Activated naive CD8-positive, alpha-beta T cell (primary cell): Measurements from ENCODE around the gene DUS1L.

Source experiments
- H3K27ac Mint-ChIP-seq: one replicate; pipeline ENCODE4 v1.8.0; 2021; ENCODE audit warnings: mixed read lengths
- H3K27me3 Mint-ChIP-seq: one replicate; pipeline ENCODE4 v1.8.0; 2021; ENCODE audit warnings: mixed read lengths
- H3K36me3 Mint-ChIP-seq: one replicate; pipeline ENCODE4 v1.8.0; 2021; ENCODE audit warnings: mixed read lengths
- H3K4me1 Mint-ChIP-seq: one replicate; pipeline ENCODE4 v1.8.0; 2021; ENCODE audit warnings: low read depth, mixed read lengths
- H3K4me3 Mint-ChIP-seq: one replicate; pipeline ENCODE4 v1.8.0; 2021; ENCODE audit warnings: mild to moderate bottlenecking, mixed read lengths
- H3K9me3 Mint-ChIP-seq: one replicate; pipeline ENCODE4 v1.8.0; 2021; ENCODE audit warnings: low read depth, mixed read lengths

The DUS1L gene

DNA sequence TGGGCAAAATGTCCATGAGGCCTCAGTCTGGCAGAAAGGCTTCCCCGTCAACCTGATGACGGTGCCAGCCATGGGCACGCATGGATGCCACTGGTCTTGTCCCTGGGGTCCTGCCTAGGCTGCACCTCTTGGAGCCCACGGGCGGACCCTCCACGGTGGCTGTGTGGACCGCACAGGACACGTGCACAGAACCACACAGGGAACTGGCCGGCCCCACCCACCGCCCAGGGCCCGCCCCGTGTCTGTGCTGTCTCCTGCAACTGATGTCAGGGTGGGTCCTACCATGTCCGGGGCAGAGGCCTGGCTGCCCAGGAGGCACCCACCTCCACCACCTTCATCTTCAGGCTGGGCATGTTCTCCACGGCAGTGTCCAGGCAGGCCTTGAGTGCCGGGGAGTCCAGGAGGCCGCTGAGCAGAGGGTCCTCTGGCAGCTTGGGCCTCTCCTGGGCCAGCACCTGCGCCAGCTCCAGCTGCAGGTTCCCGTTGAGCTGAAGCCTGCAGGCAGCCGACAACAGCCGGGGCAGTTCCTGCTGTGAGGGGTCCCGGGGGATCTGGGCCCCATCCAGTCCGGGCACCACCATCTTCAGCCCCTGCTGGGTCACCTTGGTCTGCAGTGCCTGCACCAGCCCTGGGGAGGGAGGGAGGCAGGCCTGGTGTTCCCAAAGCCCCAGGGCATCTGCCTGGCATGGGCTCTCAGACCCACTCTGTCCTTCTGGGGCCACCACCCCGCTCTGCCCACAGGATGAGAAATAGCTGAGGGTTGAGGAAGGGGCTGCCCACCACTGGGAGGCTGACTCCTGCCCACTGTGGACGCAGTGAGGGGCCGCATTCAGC lies 20.5 kb upstream of the DUS1L start:
- H3K36me3 Mint-ChIP-seq: no peaks in the 10 kb centered on the region
- no peak overlapping the region for H3K4me3 Mint-ChIP-seq
- no peaks in the 10 kb centered on the region for H3K27me3 Mint-ChIP-seq
- H3K9me3 Mint-ChIP-seq: no peaks in the 10 kb centered on the region
- H3K27ac Mint-ChIP-seq: no peak overlapping the region
- no peaks in the 10 kb centered on the region for H3K4me1 Mint-ChIP-seq

DNA sequence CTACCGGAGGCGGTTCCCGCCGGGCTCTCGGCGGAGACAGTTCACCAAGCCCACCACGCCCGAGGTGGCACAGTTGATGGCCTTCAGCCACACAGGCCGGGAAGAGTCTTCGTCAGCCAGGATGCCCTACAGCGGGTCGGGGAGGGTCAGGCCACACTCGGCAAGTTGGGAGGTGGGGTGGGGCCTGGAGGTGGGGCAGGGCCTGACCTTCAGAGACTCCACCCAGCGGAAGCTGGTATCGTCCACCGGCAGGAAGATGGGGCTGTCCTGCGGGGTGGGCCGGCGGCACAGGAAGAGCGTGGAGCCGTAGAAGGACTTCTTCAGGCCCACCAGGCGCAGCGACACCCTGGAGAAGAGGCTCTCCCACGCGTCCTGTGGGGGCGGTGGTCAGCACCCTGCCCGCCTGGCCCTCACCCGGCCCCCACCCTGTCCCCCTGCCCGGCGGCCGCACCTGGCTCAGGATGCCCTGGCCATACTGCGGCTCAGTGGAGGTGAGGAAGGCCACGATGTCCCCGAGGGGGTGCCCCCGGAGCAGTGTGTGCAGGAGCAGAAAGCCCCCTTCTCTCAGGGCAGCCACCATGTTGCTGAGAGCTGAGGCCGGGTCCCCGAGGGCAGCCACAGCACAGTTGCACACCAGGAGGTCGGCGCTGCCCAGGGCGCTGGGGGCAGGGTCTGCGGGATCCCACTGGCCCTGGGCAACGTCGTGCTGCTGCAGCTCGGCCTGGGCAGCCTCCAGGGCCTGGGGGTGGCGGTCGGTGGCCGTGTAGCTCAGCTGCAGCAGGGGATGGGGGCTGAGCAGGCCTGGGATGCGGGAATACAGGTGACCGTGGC lies 19.6 kb upstream of the DUS1L start:
- no peak overlapping the region for H3K27ac Mint-ChIP-seq
- no peaks in the 10 kb centered on the region for H3K9me3 Mint-ChIP-seq
- H3K36me3 Mint-ChIP-seq: no peaks in the 10 kb centered on the region
- H3K4me1 Mint-ChIP-seq: no peaks in the 10 kb centered on the region
- no peak overlapping the region for H3K4me3 Mint-ChIP-seq
- H3K27me3 Mint-ChIP-seq: no peaks in the 10 kb centered on the region

DNA sequence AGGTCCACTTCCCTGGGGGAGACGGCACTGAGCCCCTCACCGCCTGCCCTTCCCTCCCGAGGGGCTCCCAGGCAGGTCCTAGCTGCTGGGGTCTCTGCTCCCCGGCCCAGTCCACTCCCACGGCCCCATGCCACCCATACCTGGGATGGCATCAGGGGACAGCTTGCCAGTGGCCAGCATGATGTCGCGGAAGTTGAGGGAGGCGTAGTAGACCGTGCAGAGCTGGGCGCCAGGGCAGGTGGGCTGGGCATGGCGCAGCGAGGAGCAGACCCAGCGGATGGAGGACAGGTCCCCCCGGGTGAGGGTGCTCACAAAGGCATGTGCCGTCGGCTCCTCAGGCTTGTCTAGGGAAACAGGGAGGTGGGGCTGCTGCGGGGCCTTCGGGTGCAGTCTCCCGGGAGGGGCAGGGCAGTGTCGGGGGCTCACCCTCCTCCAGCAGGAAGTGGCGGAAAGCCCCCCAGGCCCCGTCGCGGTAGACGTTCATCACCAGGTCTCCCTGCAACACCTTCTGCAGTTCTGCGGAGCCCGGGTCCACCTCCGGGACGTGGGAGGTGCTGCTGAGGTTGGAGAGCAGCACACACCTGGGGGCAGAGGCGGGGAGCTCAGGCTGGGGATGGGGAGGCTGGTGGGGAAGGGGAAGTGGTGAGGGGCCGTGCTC lies 18.9 kb upstream of the DUS1L start:
- no peaks in the 10 kb centered on the region for H3K36me3 Mint-ChIP-seq

DNA sequence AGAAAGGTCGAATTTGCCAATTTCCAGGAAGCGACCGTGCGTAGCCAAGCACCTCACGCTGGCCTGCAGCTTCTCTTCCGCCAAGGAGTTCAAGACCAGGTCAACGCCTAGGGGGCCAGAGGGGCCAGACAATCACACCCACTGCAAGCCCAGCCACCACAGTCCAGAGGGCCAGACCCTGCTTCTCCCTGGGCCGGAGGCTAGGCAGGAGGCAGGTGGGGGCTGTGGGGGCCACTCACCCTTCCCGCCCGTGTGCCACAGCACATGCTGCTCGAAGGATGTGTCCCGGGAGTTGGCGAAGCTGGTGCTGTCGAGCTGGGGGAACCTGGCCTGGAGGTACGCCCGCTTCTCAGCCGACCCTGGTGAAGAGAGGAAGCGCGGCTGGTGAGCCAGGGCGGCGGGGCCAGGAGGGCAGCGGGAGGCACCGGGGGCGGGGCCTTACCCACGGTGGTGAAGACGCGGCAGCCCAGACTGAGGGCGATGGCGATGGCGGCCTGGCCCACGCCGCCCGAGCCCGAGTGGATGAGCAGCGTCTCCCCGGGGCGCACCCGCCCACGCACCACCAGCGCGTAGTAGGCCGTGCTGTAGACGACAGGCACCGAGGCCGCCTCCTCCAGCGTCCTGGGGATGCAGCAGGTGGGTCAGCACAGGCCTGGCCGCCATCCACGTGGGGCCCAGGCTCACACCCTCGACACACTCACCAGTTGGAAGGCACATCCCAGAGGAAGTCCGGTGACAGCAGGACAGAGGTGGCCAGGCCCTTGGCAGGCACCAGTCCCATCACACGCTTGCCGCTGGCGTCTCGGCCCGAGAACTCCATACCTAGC lies 18.1 kb upstream of the DUS1L start:
- no peaks in the 10 kb centered on the region for H3K27me3 Mint-ChIP-seq
- no peaks in the 10 kb centered on the region for H3K4me1 Mint-ChIP-seq
- no peak overlapping the region for H3K27ac Mint-ChIP-seq
- H3K4me3 Mint-ChIP-seq: no peak overlapping the region
- H3K36me3 Mint-ChIP-seq: no peaks in the 10 kb centered on the region
- no peaks in the 10 kb centered on the region for H3K9me3 Mint-ChIP-seq

More for the DNA sequence above, 18.9 kb upstream of the DUS1L start:
- no peaks in the 10 kb centered on the region for H3K9me3 Mint-ChIP-seq
- no peaks in the 10 kb centered on the region for H3K4me1 Mint-ChIP-seq
- H3K27ac Mint-ChIP-seq: no peak overlapping the region
- no peak overlapping the region for H3K4me3 Mint-ChIP-seq
- H3K27me3 Mint-ChIP-seq: no peaks in the 10 kb centered on the region

DNA sequence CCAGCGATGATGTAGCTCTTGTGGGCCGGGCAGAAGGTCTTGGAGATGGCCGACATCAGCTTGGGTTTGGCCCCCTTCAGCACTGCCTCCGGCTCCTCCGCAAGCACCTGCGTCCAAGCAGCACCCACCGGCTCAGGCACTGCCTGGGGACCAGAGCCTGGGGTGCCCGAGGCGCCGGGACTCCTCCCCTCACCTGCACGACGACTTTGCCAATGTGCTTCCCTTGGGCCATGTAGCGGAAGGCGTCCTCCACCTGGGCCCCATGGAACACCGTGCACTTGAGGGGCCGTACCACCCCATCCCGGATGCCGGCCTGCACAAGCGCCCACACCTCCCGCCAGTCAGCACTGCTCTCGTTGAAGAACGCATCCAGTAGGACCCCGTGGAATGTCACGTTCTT lies 17.4 kb upstream of the DUS1L start:
- Mint-ChIP-seq H3K27ac (no peak overlapping the region), H3K4me1 (no peaks in the 10 kb centered on the region), H3K4me3 (no peak overlapping the region), H3K27me3 (no peaks in the 10 kb centered on the region), H3K36me3 (peaks cover 2% of the 10 kb centered on the region), H3K9me3 (no peaks in the 10 kb centered on the region)

DNA sequence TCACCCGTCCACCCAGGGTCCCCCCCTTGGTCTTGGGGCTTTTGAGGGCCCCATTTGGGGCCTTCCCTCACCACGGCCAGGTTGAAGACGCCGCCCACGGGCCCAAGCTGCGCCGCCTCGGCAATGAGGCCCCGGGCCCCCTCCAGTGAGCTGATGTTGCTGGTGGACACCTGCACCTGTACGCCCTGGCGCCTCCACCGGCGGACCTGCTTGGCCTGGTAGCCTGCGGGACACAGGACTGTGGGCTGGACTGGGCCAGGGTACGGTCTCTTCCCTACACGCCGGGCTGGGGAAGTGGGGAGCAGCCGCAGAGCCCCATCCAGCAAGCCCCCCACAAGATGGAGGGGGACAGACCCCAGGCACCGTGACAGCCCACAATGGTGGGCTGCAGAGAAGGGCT lies 16.9 kb upstream of the DUS1L start:
- Mint-ChIP-seq H3K4me3 (no peak overlapping the region), H3K27ac (no peak overlapping the region), H3K4me1 (no peaks in the 10 kb centered on the region), H3K9me3 (no peaks in the 10 kb centered on the region), H3K36me3 (peaks cover 2% of the 10 kb centered on the region), H3K27me3 (no peaks in the 10 kb centered on the region)

DNA sequence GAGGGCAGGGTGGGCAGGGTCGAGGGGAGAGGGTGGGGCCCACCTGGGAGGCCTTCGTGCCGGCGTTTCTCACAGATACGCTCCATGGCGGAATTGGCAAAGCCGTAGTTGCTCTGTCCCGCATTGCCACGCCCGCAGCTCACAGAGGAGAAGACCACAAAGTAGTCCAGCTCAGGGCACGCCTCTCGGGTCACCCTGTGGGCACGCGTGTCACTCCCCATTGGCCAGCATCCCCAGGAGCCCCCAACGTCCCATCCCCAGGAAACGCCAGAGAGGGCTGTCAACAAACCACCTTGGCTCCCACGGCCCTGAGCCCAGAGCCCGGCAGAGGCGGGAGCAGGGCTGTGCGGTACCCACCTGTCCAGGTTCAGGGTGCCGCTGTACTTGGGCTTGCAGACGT lies 16.4 kb upstream of the DUS1L start:
- Mint-ChIP-seq H3K4me3 (no peak overlapping the region), H3K36me3 (peaks cover 2% of the 10 kb centered on the region), H3K4me1 (no peaks in the 10 kb centered on the region)

DNA sequence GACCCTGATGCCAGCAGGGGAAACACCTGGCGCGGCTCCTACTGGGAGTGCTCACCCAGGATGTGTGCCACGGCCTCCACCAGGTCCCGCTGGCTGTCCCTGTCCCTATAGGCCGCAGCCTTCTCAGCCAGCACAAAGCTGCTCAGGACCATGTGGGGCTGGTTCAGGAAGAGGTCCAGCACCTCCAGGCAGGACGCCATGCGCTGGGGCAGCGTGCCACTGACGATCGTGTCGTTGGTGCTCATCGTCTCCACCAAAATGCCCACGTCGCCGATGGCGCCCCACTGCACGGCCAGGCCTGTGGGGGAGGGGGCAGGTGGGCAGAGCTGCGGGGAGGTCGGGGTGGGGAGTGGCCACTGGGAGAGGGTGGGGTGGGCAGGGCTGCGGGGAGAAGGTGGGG lies 15.9 kb upstream of the DUS1L start:
- Mint-ChIP-seq H3K4me3 (no peak overlapping the region), H3K9me3 (no peaks in the 10 kb centered on the region), H3K36me3 (peaks cover 2% of the 10 kb centered on the region), H3K27me3 (no peaks in the 10 kb centered on the region), H3K27ac (no peak overlapping the region), H3K4me1 (no peaks in the 10 kb centered on the region)

More for the DNA sequence above, 16.4 kb upstream of the DUS1L start:
- H3K27me3 Mint-ChIP-seq: no peaks in the 10 kb centered on the region
- no peaks in the 10 kb centered on the region for H3K9me3 Mint-ChIP-seq
- H3K27ac Mint-ChIP-seq: no peak overlapping the region

DNA sequence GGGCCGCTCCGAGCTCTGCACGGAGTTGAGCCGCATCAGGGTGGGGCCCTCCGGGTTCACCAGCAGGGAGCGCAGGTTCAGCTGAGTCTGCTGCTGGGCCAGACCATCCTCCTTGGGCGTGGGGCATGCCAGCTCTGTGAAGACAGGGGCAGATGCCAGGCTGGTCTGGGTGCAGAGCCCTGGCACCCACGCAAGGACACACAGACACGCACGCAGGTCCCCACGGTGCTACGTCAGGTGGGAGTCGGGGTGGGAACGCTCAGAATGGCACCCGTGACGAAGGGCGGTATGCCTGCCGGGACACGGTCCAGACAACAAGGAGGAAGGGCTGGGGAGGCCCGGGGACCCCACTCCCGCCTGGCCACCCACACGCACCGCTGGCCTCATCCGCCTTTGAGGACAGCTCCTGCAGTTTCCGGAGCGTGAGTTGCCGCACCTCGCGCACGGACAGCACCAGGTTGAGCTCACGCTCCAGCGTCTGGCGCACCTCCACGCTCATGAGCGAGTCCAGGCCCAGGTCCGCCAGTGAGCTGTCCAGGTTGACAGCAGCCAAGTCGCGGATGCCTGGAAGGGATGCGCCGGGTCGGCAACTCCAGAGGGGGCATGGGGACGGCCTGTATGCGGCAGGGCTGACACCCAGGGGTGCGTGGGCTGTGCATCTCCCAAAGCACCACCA lies 15.3 kb upstream of the DUS1L start:
- Mint-ChIP-seq H3K4me3 (no peak overlapping the region), H3K27me3 (no peaks in the 10 kb centered on the region), H3K27ac (no peak overlapping the region)

DNA sequence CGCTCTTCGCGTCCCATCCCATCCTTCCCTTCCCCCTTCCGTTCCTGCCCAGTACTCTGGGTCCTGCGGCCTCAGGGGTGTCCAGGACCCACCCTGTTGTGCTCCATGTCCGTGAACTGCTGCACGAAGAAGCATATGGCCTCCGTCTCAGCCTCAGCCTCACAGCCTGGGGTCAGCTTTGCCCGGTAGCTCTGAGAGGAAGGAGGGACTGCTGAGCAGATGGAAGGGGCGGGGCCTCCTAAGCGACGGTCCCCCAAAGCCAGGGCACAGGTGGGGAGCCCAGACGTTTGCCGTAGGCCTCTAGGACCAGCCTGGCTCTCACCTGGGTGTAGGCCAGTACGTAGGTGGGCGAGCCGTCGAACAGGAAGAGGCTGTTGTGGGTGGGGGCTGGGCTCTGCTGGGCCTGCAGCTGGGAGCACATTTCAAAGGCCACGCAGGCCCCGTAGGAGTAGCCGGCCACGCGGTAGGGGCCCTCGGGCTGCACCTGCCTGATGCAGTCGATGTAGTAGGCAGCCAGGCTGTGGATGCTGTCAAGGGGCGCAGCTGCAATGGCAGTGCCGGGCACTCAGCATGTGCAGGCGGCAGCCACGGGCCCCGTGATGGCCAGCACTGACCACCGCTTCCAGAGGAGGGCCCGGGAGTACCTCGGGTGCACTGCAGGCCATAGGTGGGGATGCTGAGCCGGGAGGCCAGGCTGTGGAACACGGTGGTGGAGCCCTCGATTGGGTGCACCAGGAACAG lies 14.6 kb upstream of the DUS1L start:
- H3K27me3 Mint-ChIP-seq: no peaks in the 10 kb centered on the region
- H3K4me1 Mint-ChIP-seq: no peaks in the 10 kb centered on the region
- no peak overlapping the region for H3K4me3 Mint-ChIP-seq
- no peak overlapping the region for H3K27ac Mint-ChIP-seq
- no peaks in the 10 kb centered on the region for H3K9me3 Mint-ChIP-seq
- peaks cover 2% of the 10 kb centered on the region for H3K36me3 Mint-ChIP-seq

More for the DNA sequence above, 15.3 kb upstream of the DUS1L start:
- H3K9me3 Mint-ChIP-seq: no peaks in the 10 kb centered on the region
- H3K4me1 Mint-ChIP-seq: no peaks in the 10 kb centered on the region
- H3K36me3 Mint-ChIP-seq: peaks cover 2% of the 10 kb centered on the region

DNA sequence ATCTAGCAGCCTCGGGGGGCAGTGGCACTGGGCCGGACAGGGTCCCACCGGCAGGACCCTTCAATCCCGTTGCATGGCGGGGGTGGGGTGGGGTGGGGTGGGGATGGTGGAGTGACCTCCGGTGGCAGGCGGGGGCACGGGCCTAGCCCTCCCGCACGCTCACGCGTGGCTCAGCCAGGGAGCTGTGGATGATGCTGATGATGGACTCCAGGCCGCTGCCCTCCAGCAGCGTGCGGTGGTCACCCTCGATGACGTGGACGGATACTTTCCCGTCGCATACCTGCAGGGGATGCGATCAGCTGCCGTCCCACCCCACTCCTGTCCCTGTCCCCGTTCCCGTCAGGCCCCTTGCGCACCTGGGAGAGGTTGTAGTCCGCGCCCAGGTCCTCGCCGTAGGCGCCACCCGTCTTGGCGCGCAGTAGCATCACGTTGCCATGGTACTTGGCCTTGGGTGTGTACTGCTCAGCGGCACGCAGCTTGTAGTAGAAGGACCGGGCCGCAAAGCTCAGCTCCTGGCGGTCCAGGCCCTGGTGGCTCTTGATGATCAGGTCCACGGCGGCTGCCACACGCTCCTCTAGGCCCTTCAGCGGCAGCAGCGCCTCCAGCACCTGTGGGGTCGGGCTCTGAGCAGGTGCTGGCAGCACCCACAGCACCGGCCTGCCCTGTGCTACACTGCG lies 13.5 kb upstream of the DUS1L start:
- H3K27ac Mint-ChIP-seq: no peak overlapping the region
- no peak overlapping the region for H3K4me3 Mint-ChIP-seq
- H3K36me3 Mint-ChIP-seq: peaks cover 2% of the 10 kb centered on the region
- H3K4me1 Mint-ChIP-seq: no peaks in the 10 kb centered on the region
- no peaks in the 10 kb centered on the region for H3K9me3 Mint-ChIP-seq
- H3K27me3 Mint-ChIP-seq: no peaks in the 10 kb centered on the region

DNA sequence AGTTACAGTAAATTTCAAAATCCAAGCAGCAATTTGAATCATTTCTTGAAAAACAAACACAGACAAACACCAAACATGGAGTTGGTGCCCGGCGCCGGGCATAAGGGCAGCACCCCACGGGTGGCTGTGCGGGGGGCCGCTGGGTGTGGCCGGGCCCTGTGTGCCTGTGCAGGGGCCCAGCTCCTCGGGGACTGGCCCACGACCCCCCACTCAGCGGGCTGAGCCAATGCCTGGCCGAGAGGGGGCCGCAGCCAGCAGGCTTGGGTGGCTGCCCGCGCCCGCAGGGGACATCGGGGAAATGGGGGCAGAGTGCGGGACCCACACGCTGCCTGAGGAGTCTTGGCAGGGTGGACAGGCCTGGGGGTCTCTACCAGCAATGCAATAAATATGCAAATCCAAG lies 12.8 kb upstream of the DUS1L start:
- no peaks in the 10 kb centered on the region for H3K9me3 Mint-ChIP-seq
- H3K4me1 Mint-ChIP-seq: no peaks in the 10 kb centered on the region
- no peak overlapping the region for H3K27ac Mint-ChIP-seq
- H3K4me3 Mint-ChIP-seq: no peak overlapping the region
- peaks cover 2% of the 10 kb centered on the region for H3K36me3 Mint-ChIP-seq
- H3K27me3 Mint-ChIP-seq: no peaks in the 10 kb centered on the region
